H9 (cell line): ENCODE measurements around the gene MDGA2. TPM values are rescaled to one million over a fixed set of nuclear protein-coding genes. Genes with fewer than 3 reads are reported as not detected.

ENCODE experiments used
- DNase-seq: peaks from one replicate; pipeline ENCODE4 v3.0.0-alpha.2; 2017
- H2AFZ ChIP-seq: one replicate; pipeline ENCODE4 v1.6.1; 2013; ENCODE audit warnings: mild to moderate bottlenecking, low read length, control low read depth, moderate library complexity
- H2AK5ac ChIP-seq: 2 replicates; pipeline ENCODE4 v1.6.1; 2013; ENCODE audit warnings: low read length, control low read depth, mixed read lengths; ENCODE audit not compliant: insufficient read length
- H2BK120ac ChIP-seq: one replicate; pipeline ENCODE4 v1.6.1; 2013; ENCODE audit warnings: low read depth, mild to moderate bottlenecking, low read length, control low read depth, inconsistent platforms; ENCODE audit not compliant: poor library complexity, severe bottlenecking
- H2BK12ac ChIP-seq: 2 replicates; pipeline ENCODE4 v1.6.1; 2013; ENCODE audit warnings: low read length, control low read depth, mixed read lengths, low read depth; ENCODE audit not compliant: insufficient read length
- H2BK15ac ChIP-seq: 2 replicates; pipeline ENCODE4 v1.6.1; 2013; ENCODE audit warnings: low read depth, low read length, control low read depth
- H2BK20ac ChIP-seq: one replicate; pipeline ENCODE4 v1.6.1; 2013; ENCODE audit warnings: low read depth, mild to moderate bottlenecking, low read length, control low read depth, inconsistent platforms; ENCODE audit not compliant: poor library complexity, severe bottlenecking
- H2BK5ac ChIP-seq: 2 replicates; pipeline ENCODE4 v1.6.1; 2013; ENCODE audit warnings: low read length, control low read depth, mixed read lengths; ENCODE audit not compliant: insufficient read length
- H3K14ac ChIP-seq: 2 replicates; pipeline ENCODE4 v1.6.1; 2013; ENCODE audit warnings: low read length, control low read depth; ENCODE audit not compliant: insufficient read depth
- H3K18ac ChIP-seq: 2 replicates; pipeline ENCODE4 v1.6.1; 2013; ENCODE audit warnings: low read depth, mild to moderate bottlenecking, mixed read lengths, low read length, control low read depth; ENCODE audit not compliant: insufficient read length
- H3K23ac ChIP-seq: 2 replicates; pipeline ENCODE4 v1.6.1; 2013; ENCODE audit warnings: low read length, control low read depth, mixed read lengths, low read depth; ENCODE audit not compliant: insufficient read length
- H3K23me2 ChIP-seq: 2 replicates; pipeline ENCODE4 v1.6.1; 2013; ENCODE audit warnings: low read depth, mild to moderate bottlenecking, mixed read lengths, low read length, control low read depth; ENCODE audit not compliant: insufficient read length, poor library complexity, severe bottlenecking
- H3K27ac ChIP-seq: 2 replicates; pipeline ENCODE4 v1.5.1; 2013; ENCODE audit warnings: low read length, control low read depth, mixed read lengths, low read depth; ENCODE audit not compliant: insufficient read length
- H3K27me3 ChIP-seq: 2 replicates; pipeline ENCODE4 v1.6.1; 2013; ENCODE audit warnings: low read length, control low read depth, inconsistent platforms; ENCODE audit not compliant: insufficient read depth
- H3K4ac ChIP-seq: 2 replicates; pipeline ENCODE4 v1.6.1; 2013; ENCODE audit warnings: low read depth, mild to moderate bottlenecking, control low read depth, inconsistent platforms, low read length, moderate library complexity
- H3K4me1 ChIP-seq: 2 replicates; pipeline ENCODE4 v1.6.1; 2013; ENCODE audit warnings: low read length, control low read depth, inconsistent platforms; ENCODE audit not compliant: insufficient read depth
- H3K4me2 ChIP-seq: 2 replicates; pipeline ENCODE4 v1.6.1; 2013; ENCODE audit warnings: low read length, control low read depth, mixed read lengths; ENCODE audit not compliant: insufficient read length, insufficient read depth
- H3K56ac ChIP-seq: 2 replicates; pipeline ENCODE4 v1.6.1; 2013; ENCODE audit warnings: low read depth, mild to moderate bottlenecking, mixed read lengths, low read length, control low read depth; ENCODE audit not compliant: insufficient read length
- H3K79me1 ChIP-seq: 2 replicates; pipeline ENCODE4 v1.6.1; 2013; ENCODE audit warnings: low read depth, mild to moderate bottlenecking, moderate library complexity, low read length, control low read depth, inconsistent platforms; ENCODE audit not compliant: insufficient read depth, poor library complexity, severe bottlenecking
- H3K79me2 ChIP-seq: 2 replicates; pipeline ENCODE4 v1.6.1; 2013; ENCODE audit warnings: low read length, control low read depth, inconsistent platforms; ENCODE audit not compliant: insufficient read depth
- H3K9ac ChIP-seq: 2 replicates; pipeline ENCODE4 v1.6.1; 2013; ENCODE audit warnings: low read length, control low read depth, mixed read lengths; ENCODE audit not compliant: insufficient read length; ENCODE audit errors: extremely low read depth
- H3K9me3 ChIP-seq: one replicate; pipeline ENCODE4 v1.6.1; 2013; ENCODE audit warnings: low read depth, low read length, inconsistent platforms; ENCODE audit not compliant: control insufficient read depth
- H3T11ph ChIP-seq: one replicate; pipeline ENCODE4 v1.6.1; 2013; ENCODE audit warnings: mild to moderate bottlenecking, low read length, control low read depth, inconsistent platforms
- H4K20me1 ChIP-seq: one replicate; pipeline ENCODE4 v1.6.1; 2013; ENCODE audit not compliant: control insufficient read depth, insufficient read length, insufficient read depth
- H4K5ac ChIP-seq: 2 replicates; pipeline ENCODE4 v1.6.1; 2013; ENCODE audit warnings: low read depth, mild to moderate bottlenecking, mixed read lengths, low read length, control low read depth; ENCODE audit not compliant: insufficient read length
- H4K8ac ChIP-seq: replicated peaks from 2 replicates; pipeline ENCODE4 v1.6.1; 2013; ENCODE audit warnings: low read length, control low read depth, mixed read lengths, low read depth; ENCODE audit not compliant: insufficient read length
- H4K91ac ChIP-seq: 2 replicates; pipeline ENCODE4 v1.6.1; 2013; ENCODE audit warnings: low read depth, mild to moderate bottlenecking, moderate library complexity, mixed read lengths, low read length, control low read depth; ENCODE audit not compliant: insufficient read length
- H3K27ac Mint-ChIP-seq, 3 experiments: 2 replicates in 2 of 3; 3 replicates in 1 of 3; pipeline ENCODE4 v1.8.0; 2020 to 2021; ENCODE audit warnings: mixed read lengths in 3 of 3, mild to moderate bottlenecking in 1 of 3, moderate library complexity in 1 of 3
- H3K27me3 Mint-ChIP-seq: 2 replicates; pipeline ENCODE4 v1.8.0; 2021; ENCODE audit warnings: low read depth, mild to moderate bottlenecking, moderate library complexity, mixed read lengths
- H3K36me3 Mint-ChIP-seq, 3 experiments: 2 replicates in 2 of 3; 3 replicates in 1 of 3; pipeline ENCODE4 v1.8.0; 2020 to 2021; ENCODE audit warnings: low read depth in 3 of 3, mixed read lengths in 3 of 3; ENCODE audit not compliant: insufficient read depth in 1 of 3
- H3K4me1 Mint-ChIP-seq, 2 experiments: 2 replicates each; pipeline ENCODE4 v1.8.0; 2020; ENCODE audit warnings: mixed read lengths in 2 of 2
- H3K4me3 Mint-ChIP-seq, 2 experiments: 2 replicates in 1 of 2; 3 replicates in 1 of 2; pipeline ENCODE4 v1.8.0; 2020 to 2021; ENCODE audit warnings: mild to moderate bottlenecking in 2 of 2, mixed read lengths in 2 of 2, moderate library complexity in 1 of 2
- H3K9me3 Mint-ChIP-seq, 2 experiments: 2 replicates in 1 of 2; 3 replicates in 1 of 2; pipeline ENCODE4 v1.8.0; 2020; ENCODE audit warnings: mild to moderate bottlenecking in 2 of 2, mixed read lengths in 2 of 2, moderate library complexity in 1 of 2
- CTCF ChIP-seq: fragments of 200-600 bp; sonication (generic); conservative IDR thresholded peaks from 3 replicates; pipeline ENCODE4 v1.8.0; 2021; ENCODE audit warnings: antibody characterized with exemption, mild to moderate bottlenecking
- total RNA-seq: library from RNA; stranded (reverse); gene quantifications from 2 replicates; pipeline ENCODE4 v1.2.1, GENCODE V29; 2021

MDGA2 gene
- total RNA-seq, 1 experiment from 2014 or later, result 1.9 TPM

DNA sequence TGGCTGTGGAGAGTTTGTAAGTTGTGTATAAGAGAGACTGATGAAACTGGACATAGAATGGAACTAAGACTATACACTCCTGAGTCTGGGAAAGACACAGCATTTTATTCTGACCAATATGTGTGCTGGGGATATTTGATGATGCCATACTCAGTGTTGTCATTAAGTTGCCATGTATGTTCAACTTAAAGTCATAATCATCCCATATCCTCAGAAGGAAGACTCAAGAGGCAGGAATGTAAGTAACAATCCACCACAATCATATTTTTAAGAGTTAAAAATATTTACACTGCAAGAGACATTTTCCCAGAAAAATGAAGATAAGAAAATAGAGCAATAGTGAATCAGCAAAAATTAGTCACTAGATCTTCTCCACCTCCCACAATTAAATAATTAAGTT, 120.1 kb downstream of the MDGA2 start:
- Histone ChIP-seq H2AK5ac (no peak overlapping the region), H2AFZ (no peak overlapping the region), H3T11ph (no peak overlapping the region), H3K9ac (no peak overlapping the region), H3K18ac (no peak overlapping the region), H3K23ac (no peak overlapping the region), H3K56ac (no peak overlapping the region), H2BK20ac (no peak overlapping the region), H3K4me2 (no peak overlapping the region), H4K20me1 (no peaks in the 10 kb centered on the region), H3K14ac (no peak overlapping the region), H4K8ac (no peak overlapping the region), H3K23me2 (no peaks in the 10 kb centered on the region), H2BK120ac (no peak overlapping the region), H3K27me3 (no peaks in the 10 kb centered on the region), H2BK15ac (no peak overlapping the region), H2BK5ac (no peak overlapping the region), H3K79me2 (no peaks in the 10 kb centered on the region), H4K91ac (no peak overlapping the region), H3K79me1 (no peaks in the 10 kb centered on the region), H3K4ac (no peak overlapping the region), H3K27ac (no peak overlapping the region), H2BK12ac (no peak overlapping the region), H4K5ac (no peak overlapping the region), H3K4me1 (no peaks in the 10 kb centered on the region), H3K9me3 (no peaks in the 10 kb centered on the region)
- Mint-ChIP-seq H3K27ac (no peak overlapping the region), H3K27me3 (peaks cover 2% of the 10 kb centered on the region; the same call in 1 of the 2 replicates), H3K4me1 (no peaks in the 10 kb centered on the region), H3K9me3 (no peaks in the 10 kb centered on the region), H3K4me3 (no peak overlapping the region), H3K36me3 (no peaks in the 10 kb centered on the region)
- no peak for DNase-seq
- no peak for TF ChIP-seq CTCF
